SK-N-SH (cell line): ENCODE data around the gene SLC38A8.

ENCODE experiments used
- EZH2phosphoT487 ChIP-seq: fragments of 200-600 bp; sonication (generic); IDR thresholded peaks from 2 replicates; pipeline ENCODE4 v1.6.1; 2017; ENCODE audit warnings: low read depth, mixed run types, mild to moderate bottlenecking, antibody characterized with exemption, moderate library complexity, borderline replicate concordance
- GABPA ChIP-seq: IDR thresholded peaks from 2 replicates; pipeline ENCODE4 v1.4.0; 2012; ENCODE audit warnings: low read depth, mild to moderate bottlenecking
- JUND ChIP-seq: IDR thresholded peaks from 2 replicates; pipeline ENCODE4 v1.4.0; 2012
- NRF1 ChIP-seq: IDR thresholded peaks from 2 replicates; pipeline ENCODE4 v1.6.1; 2012; ENCODE audit warnings: low read depth, mild to moderate bottlenecking, low read length
- POLR2AphosphoS5 ChIP-seq: IDR thresholded peaks from 2 replicates; pipeline ENCODE4 v1.6.1; 2012; ENCODE audit warnings: low read depth, low read length
- RCOR1 ChIP-seq: fragments of 150-350 bp; IDR thresholded peaks from 2 replicates; pipeline ENCODE4 v1.6.1; 2017; ENCODE audit warnings: antibody characterized with exemption, low read length
- RFX5 ChIP-seq: IDR thresholded peaks from 2 replicates; pipeline ENCODE4 v1.6.1; 2012; ENCODE audit warnings: mild to moderate bottlenecking, improper control_type of control experiment, low read length
- SMC3 ChIP-seq: IDR thresholded peaks from 2 replicates; pipeline ENCODE4 v1.6.1; 2012; ENCODE audit warnings: low read depth, low read length, improper control_type of control experiment
- TAF1 ChIP-seq: IDR thresholded peaks from 2 replicates; pipeline ENCODE4 v1.6.1; 2012; ENCODE audit warnings: low read depth, mild to moderate bottlenecking, low read length, moderate library complexity, borderline replicate concordance
- YY1 ChIP-seq: IDR thresholded peaks from 2 replicates; pipeline ENCODE4 v1.4.0; 2012; ENCODE audit warnings: low read depth, mild to moderate bottlenecking
- TF ChIP-seq, protein P1 (sequence below): fragments of 200-600 bp; sonication (generic); IDR thresholded peaks from 2 replicates; pipeline ENCODE4 v1.6.1; 2017; ENCODE audit warnings: antibody characterized with exemption, mild to moderate bottlenecking, moderate library complexity
- TF ChIP-seq, protein P2 (sequence below): IDR thresholded peaks from 2 replicates; pipeline ENCODE4; 2012
- TF ChIP-seq, protein P3 (sequence below): IDR thresholded peaks from 2 replicates; pipeline ENCODE4 v1.4.0; 2012; ENCODE audit warnings: low read depth, borderline replicate concordance

DNA sequence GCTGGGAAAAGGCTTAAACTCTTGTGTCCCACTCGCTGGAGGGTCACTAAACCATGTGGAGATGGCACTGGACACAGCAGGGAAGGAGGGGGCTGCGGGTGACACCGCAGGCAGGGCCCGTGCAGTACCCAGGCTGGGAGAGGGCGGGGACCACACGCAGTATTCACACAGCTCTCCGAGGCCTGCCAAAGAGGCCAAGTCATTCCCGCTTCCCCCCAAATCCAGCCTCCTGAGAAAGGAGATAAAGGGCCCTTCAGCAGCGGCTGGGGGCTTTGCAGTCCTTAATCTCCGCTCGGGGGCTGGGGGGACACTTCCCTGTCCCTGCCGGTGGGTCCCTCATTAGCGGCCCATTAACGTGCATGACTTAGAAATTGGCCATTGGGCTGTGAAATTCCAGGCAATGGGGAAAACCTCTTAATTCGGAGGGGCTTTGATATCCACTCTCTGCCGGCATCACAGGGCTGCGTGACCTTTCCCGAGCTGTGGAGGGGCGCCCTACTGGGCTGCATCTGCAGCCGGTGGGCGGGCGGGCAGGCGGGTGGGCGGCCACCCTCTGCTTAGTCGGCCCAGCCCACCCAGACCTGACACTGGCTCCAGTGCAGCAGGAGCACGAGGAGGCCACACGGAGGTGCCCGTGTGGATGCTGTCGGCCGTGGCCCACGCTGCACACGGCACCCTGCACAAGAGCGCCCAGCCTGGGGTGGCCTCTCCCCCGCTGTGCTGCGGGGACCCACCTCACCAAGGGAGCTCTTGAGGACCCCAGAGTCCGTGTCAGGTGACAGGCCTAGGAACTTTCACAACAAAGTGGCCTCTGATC, 2.6 kb upstream of the SLC38A8 start:
- TF ChIP-seq RFX5 (no peak), EZH2phosphoT487 (no peak), RCOR1 (no peak), TAF1 (no peak), POLR2AphosphoS5 (no peak), SMC3 (no peak), JUND (no peak), GABPA (no peak), YY1 (no peak), NRF1 (no peak)
- TF ChIP-seq, protein P1, sequence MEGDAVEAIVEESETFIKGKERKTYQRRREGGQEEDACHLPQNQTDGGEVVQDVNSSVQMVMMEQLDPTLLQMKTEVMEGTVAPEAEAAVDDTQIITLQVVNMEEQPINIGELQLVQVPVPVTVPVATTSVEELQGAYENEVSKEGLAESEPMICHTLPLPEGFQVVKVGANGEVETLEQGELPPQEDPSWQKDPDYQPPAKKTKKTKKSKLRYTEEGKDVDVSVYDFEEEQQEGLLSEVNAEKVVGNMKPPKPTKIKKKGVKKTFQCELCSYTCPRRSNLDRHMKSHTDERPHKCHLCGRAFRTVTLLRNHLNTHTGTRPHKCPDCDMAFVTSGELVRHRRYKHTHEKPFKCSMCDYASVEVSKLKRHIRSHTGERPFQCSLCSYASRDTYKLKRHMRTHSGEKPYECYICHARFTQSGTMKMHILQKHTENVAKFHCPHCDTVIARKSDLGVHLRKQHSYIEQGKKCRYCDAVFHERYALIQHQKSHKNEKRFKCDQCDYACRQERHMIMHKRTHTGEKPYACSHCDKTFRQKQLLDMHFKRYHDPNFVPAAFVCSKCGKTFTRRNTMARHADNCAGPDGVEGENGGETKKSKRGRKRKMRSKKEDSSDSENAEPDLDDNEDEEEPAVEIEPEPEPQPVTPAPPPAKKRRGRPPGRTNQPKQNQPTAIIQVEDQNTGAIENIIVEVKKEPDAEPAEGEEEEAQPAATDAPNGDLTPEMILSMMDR = no peak
- TF ChIP-seq, protein P2, sequence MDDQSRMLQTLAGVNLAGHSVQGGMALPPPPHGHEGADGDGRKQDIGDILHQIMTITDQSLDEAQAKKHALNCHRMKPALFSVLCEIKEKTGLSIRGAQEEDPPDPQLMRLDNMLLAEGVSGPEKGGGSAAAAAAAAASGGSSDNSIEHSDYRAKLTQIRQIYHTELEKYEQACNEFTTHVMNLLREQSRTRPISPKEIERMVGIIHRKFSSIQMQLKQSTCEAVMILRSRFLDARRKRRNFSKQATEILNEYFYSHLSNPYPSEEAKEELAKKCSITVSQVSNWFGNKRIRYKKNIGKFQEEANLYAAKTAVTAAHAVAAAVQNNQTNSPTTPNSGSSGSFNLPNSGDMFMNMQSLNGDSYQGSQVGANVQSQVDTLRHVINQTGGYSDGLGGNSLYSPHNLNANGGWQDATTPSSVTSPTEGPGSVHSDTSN = no peak
- TF ChIP-seq, protein P3, sequence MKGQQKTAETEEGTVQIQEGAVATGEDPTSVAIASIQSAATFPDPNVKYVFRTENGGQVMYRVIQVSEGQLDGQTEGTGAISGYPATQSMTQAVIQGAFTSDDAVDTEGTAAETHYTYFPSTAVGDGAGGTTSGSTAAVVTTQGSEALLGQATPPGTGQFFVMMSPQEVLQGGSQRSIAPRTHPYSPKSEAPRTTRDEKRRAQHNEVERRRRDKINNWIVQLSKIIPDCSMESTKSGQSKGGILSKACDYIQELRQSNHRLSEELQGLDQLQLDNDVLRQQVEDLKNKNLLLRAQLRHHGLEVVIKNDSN = no peak
